HepG2 (cell line): ENCODE results near the gene UBC. TPM values are rescaled to one million over a fixed set of nuclear protein-coding genes. Genes with fewer than 3 reads are reported as not detected.

Experiments used
- EP300 ChIP-seq, 3 experiments: sonication (generic) in 1 of 3; formaldehyde crosslinking in 1 of 3; IDR thresholded peaks; 2 replicates each; pipeline versions ENCODE4 v1.5.1 to v1.6.1; 2011 to 2020; ENCODE audit warnings: low read depth in 2 of 3, low read length in 2 of 3, borderline replicate concordance in 1 of 3, improper control_type of control experiment in 1 of 3, mild to moderate bottlenecking in 1 of 3, missing genetic modification reagents in 1 of 3, moderate library complexity in 1 of 3
- GATAD2A ChIP-seq: IDR thresholded peaks from 2 replicates; pipeline ENCODE4 v1.6.1; 2016
- NR2C2 ChIP-seq: sonication (generic); formaldehyde crosslinking; IDR thresholded peaks from 2 replicates; pipeline ENCODE4 v1.4.0; 2020; ENCODE audit warnings: missing genetic modification reagents, mild to moderate bottlenecking, moderate library complexity, borderline replicate concordance
- RAD21 ChIP-seq: fragments of 450-650 bp; formaldehyde crosslinking; IDR thresholded peaks from 2 replicates; pipeline ENCODE4 v1.5.0; 2020; ENCODE audit warnings: mild to moderate bottlenecking
- SAP130 ChIP-seq: IDR thresholded peaks from 2 replicates; pipeline ENCODE4 v1.6.1; 2016; ENCODE audit warnings: low read depth
- SOX5 ChIP-seq: IDR thresholded peaks from 2 replicates; pipeline ENCODE4 v1.6.1; 2016; ENCODE audit warnings: borderline replicate concordance
- SOX6 ChIP-seq, 2 experiments: fragments of 450-650 bp in 1 of 2; sonication (generic) in 1 of 2; formaldehyde crosslinking in 1 of 2; IDR thresholded peaks; 2 replicates each; pipeline versions ENCODE4 v1.4.0 to v1.6.1; 2017 to 2020; ENCODE audit warnings: antibody characterized with exemption in 1 of 2, mild to moderate bottlenecking in 1 of 2, missing genetic modification reagents in 1 of 2
- THAP11 ChIP-seq: IDR thresholded peaks from 2 replicates; pipeline ENCODE4 v1.6.1; 2016; ENCODE audit warnings: missing biosample characterization, missing genetic modification reagents
- ZBTB38 ChIP-seq: sonication (generic); formaldehyde crosslinking; IDR thresholded peaks from 2 replicates; pipeline ENCODE4 v1.5.1; 2020; ENCODE audit warnings: mild to moderate bottlenecking, missing genetic modification reagents
- ZNF317 ChIP-seq: sonication (generic); formaldehyde crosslinking; IDR thresholded peaks from 2 replicates; pipeline ENCODE4 v1.5.0; 2020; ENCODE audit warnings: mild to moderate bottlenecking, missing genetic modification reagents
- ZNF552 ChIP-seq: sonication (generic); formaldehyde crosslinking; IDR thresholded peaks from 2 replicates; pipeline ENCODE4 v1.9.0; 2022; ENCODE audit warnings: missing genetic modification reagents, mild to moderate bottlenecking, borderline replicate concordance
- polyA plus RNA-seq, 8 experiments: library from polyadenylated mRNA; depleted of rRNA in 3 of 8; stranded (reverse) in 7 of 8; unstranded in 1 of 8; fragments of >200 nt; fragmentation: Illumina TruSeq in 4 of 8; extraction: Trizol in 4 of 8; gene quantifications; 2 replicates each; pipeline versions ENCODE4 v1.2.1 to v1.2.3, GENCODE V29; 2011 to 2016; ENCODE audit warnings: low read depth in 4 of 8, missing spikeins in 1 of 8, mixed read lengths in 1 of 8; ENCODE audit not compliant: insufficient read depth in 1 of 8
- total RNA-seq, 5 experiments: library from RNA; depleted of rRNA; stranded (reverse); fragments of >200 nt; fragmentation: Illumina TruSeq; extraction: Trizol; gene quantifications; 2 replicates each; pipeline ENCODE4 v1.2.3, GENCODE V29; 2016; ENCODE audit warnings: low read depth in 1 of 5
- TF ChIP-seq, protein P1 (sequence below): sonication (generic); formaldehyde crosslinking; IDR thresholded peaks from 2 replicates; pipeline ENCODE4 v1.5.0; 2020; ENCODE audit warnings: mild to moderate bottlenecking, missing genetic modification reagents, borderline replicate concordance
- TF ChIP-seq, protein P2 (sequence below): IDR thresholded peaks from 2 replicates; pipeline ENCODE4 v1.4.0; 2020; ENCODE audit warnings: mild to moderate bottlenecking, missing genetic modification reagents
- TF ChIP-seq, protein P3 (sequence below): sonication (generic); formaldehyde crosslinking; IDR thresholded peaks from 2 replicates; pipeline ENCODE4 v1.4.0; 2020; ENCODE audit warnings: mild to moderate bottlenecking, missing genetic modification reagents
- TF ChIP-seq, protein P4 (sequence below): sonication (generic); formaldehyde crosslinking; IDR thresholded peaks from 2 replicates; pipeline ENCODE4 v1.8.1; 2023; ENCODE audit warnings: mild to moderate bottlenecking, inconsistent platforms, moderate library complexity, missing genetic modification reagents, borderline replicate concordance

Gene UBC
- total and polyA plus RNA-seq, 2 of the 13 experiments (the other 11 are each of a cell fraction or from before 2014, with no cell fraction given), result 805 to 1,432 TPM

DNA sequence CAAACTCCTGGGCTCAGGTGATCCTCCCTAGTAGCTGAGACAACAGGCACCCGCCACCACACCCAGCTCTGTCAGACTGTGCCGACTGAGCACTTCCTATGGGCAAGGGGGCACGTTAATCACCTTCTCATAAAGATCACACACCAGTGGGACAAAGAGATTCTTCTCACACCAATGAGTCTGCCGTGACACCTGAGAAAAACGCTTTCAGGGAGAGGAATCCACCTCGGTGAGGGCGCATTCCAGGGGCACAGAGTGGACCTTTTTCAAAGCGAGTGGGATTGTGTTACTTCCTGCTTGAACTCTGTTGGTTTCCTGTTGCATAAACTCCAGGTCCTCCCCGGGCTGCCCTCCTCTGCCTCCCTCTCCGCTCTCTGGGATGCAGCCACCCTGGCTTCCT is 33.3 kb downstream of the UBC start (continued):
- TF ChIP-seq, protein P1, sequence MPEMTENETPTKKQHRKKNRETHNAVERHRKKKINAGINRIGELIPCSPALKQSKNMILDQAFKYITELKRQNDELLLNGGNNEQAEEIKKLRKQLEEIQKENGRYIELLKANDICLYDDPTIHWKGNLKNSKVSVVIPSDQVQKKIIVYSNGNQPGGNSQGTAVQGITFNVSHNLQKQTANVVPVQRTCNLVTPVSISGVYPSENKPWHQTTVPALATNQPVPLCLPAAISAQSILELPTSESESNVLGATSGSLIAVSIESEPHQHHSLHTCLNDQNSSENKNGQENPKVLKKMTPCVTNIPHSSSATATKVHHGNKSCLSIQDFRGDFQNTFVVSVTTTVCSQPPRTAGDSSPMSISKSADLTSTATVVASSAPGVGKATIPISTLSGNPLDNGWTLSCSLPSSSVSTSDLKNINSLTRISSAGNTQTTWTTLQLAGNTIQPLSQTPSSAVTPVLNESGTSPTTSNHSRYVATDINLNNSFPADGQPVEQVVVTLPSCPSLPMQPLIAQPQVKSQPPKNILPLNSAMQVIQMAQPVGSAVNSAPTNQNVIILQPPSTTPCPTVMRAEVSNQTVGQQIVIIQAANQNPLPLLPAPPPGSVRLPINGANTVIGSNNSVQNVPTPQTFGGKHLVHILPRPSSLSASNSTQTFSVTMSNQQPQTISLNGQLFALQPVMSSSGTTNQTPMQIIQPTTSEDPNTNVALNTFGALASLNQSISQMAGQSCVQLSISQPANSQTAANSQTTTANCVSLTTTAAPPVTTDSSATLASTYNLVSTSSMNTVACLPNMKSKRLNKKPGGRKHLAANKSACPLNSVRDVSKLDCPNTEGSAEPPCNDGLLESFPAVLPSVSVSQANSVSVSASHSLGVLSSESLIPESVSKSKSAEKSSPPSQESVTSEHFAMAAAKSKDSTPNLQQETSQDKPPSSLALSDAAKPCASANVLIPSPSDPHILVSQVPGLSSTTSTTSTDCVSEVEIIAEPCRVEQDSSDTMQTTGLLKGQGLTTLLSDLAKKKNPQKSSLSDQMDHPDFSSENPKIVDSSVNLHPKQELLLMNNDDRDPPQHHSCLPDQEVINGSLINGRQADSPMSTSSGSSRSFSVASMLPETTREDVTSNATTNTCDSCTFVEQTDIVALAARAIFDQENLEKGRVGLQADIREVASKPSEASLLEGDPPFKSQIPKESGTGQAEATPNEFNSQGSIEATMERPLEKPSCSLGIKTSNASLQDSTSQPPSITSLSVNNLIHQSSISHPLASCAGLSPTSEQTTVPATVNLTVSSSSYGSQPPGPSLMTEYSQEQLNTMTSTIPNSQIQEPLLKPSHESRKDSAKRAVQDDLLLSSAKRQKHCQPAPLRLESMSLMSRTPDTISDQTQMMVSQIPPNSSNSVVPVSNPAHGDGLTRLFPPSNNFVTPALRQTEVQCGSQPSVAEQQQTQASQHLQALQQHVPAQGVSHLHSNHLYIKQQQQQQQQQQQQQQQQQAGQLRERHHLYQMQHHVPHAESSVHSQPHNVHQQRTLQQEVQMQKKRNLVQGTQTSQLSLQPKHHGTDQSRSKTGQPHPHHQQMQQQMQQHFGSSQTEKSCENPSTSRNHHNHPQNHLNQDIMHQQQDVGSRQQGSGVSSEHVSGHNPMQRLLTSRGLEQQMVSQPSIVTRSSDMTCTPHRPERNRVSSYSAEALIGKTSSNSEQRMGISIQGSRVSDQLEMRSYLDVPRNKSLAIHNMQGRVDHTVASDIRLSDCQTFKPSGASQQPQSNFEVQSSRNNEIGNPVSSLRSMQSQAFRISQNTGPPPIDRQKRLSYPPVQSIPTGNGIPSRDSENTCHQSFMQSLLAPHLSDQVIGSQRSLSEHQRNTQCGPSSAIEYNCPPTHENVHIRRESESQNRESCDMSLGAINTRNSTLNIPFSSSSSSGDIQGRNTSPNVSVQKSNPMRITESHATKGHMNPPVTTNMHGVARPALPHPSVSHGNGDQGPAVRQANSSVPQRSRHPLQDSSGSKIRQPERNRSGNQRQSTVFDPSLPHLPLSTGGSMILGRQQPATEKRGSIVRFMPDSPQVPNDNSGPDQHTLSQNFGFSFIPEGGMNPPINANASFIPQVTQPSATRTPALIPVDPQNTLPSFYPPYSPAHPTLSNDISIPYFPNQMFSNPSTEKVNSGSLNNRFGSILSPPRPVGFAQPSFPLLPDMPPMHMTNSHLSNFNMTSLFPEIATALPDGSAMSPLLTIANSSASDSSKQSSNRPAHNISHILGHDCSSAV (CRISPR knock-in tag), result no peak
- peak; percentile 79; the same call in 1 of the 2 replicates for TF ChIP-seq ZBTB38 (CRISPR knock-in tag)
- no peak for TF ChIP-seq SOX6 (IDR thresholded peaks at IDR 0.05)
- TF ChIP-seq SOX6 (CRISPR knock-in tag; IDR thresholded peaks at IDR 0.05), result peak; percentile 64; the same call in 1 of the 2 replicates
- TF ChIP-seq SOX5, result peak; percentile 81
- TF ChIP-seq EP300 (IDR thresholded peaks at IDR 0.05; ENCODE audit: low read depth in 2 of 2, low read length in 2 of 2), result peak in 1 of 2 experiments; percentile 51; a peak in 1 of 4 replicates
- peak; percentile 63; the same call in 1 of the 2 replicates for TF ChIP-seq EP300 (CRISPR knock-in tag; IDR thresholded peaks at IDR 0.05; ENCODE audit: borderline replicate concordance)
- 0 out of 2 replicates have a peak, but pooled peaks have one; percentile 17 for TF ChIP-seq THAP11 (CRISPR knock-in tag)
- TF ChIP-seq, protein P2, sequence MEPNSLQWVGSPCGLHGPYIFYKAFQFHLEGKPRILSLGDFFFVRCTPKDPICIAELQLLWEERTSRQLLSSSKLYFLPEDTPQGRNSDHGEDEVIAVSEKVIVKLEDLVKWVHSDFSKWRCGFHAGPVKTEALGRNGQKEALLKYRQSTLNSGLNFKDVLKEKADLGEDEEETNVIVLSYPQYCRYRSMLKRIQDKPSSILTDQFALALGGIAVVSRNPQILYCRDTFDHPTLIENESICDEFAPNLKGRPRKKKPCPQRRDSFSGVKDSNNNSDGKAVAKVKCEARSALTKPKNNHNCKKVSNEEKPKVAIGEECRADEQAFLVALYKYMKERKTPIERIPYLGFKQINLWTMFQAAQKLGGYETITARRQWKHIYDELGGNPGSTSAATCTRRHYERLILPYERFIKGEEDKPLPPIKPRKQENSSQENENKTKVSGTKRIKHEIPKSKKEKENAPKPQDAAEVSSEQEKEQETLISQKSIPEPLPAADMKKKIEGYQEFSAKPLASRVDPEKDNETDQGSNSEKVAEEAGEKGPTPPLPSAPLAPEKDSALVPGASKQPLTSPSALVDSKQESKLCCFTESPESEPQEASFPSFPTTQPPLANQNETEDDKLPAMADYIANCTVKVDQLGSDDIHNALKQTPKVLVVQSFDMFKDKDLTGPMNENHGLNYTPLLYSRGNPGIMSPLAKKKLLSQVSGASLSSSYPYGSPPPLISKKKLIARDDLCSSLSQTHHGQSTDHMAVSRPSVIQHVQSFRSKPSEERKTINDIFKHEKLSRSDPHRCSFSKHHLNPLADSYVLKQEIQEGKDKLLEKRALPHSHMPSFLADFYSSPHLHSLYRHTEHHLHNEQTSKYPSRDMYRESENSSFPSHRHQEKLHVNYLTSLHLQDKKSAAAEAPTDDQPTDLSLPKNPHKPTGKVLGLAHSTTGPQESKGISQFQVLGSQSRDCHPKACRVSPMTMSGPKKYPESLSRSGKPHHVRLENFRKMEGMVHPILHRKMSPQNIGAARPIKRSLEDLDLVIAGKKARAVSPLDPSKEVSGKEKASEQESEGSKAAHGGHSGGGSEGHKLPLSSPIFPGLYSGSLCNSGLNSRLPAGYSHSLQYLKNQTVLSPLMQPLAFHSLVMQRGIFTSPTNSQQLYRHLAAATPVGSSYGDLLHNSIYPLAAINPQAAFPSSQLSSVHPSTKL, result peak; percentile 69
- TF ChIP-seq, protein P3, sequence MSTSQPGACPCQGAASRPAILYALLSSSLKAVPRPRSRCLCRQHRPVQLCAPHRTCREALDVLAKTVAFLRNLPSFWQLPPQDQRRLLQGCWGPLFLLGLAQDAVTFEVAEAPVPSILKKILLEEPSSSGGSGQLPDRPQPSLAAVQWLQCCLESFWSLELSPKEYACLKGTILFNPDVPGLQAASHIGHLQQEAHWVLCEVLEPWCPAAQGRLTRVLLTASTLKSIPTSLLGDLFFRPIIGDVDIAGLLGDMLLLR (CRISPR knock-in tag), result no peak
- 0 out of 2 replicates have a peak, but pooled peaks have one; percentile 34 for TF ChIP-seq NR2C2 (CRISPR knock-in tag)
- TF ChIP-seq GATAD2A (CRISPR knock-in tag), result peak; percentile 81
- 0 out of 2 replicates have a peak, but pooled peaks have one; percentile 12 for TF ChIP-seq RAD21
- no peak for TF ChIP-seq ZNF552 (CRISPR knock-in tag)
- TF ChIP-seq ZNF317 (CRISPR knock-in tag), result peak; percentile 41; the same call in 1 of the 2 replicates
- TF ChIP-seq SAP130 (CRISPR knock-in tag), result peak; percentile 79
- TF ChIP-seq, protein P4, sequence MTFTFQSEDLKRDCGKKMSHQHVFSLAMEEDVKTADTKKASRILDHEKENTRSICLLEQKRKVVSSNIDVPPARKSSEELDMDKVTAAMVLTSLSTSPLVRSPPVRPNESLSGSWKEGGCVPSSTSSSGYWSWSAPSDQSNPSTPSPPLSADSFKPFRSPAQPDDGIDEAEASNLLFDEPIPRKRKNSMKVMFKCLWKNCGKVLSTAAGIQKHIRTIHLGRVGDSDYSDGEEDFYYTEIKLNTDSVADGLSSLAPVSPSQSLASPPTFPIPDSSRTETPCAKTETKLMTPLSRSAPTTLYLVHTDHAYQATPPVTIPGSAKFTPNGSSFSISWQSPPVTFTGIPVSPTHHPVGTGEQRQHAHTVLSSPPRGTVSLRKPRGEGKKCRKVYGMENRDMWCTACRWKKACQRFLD (CRISPR knock-in tag), result 0 out of 2 replicates have a peak, but pooled peaks have one; percentile 59
